ENCODE data around the gene VMP1. TPM values are rescaled to one million over a fixed set of nuclear protein-coding genes. Genes with fewer than 3 reads are reported as not detected.

The VMP1 gene
- total and polyA plus RNA-seq, 2 of the 13 experiments (the other 11 are each of a cell fraction or from before 2014, with no cell fraction given), result 186 to 271 TPM

DNA sequence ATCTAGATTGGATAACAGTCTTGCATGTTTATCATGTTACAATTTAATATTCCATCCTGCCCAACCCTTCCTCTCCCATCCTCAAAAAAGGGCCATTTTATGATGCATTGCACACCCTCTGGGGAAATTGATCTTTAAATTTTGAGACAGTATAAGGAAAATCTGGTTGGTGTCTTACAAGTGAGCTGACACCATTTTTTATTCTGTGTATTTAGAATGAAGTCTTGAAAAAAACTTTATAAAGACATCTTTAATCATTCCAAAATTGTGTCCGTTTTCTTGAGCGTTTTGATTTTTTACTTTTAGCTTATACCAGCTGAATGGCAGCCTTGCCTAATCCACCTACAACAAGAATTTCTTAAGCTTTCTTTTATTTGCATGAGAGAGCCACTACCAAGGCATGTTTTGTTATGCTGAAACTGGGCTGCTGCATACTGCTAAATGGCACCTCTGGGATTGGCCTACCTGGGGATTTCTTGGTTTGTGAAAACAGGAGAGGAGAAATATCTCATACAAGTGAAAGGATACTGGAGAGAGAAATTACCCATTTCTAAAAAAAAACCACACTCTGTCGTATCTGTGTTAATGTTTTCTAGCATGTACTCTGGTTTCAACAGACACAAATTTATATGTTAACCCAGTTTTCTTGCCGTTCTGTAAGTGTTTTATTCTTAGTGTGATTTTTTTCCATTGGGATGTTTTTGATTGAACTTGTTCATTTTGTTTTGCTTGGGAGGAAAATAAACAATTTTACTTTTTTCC, 133.1 kb downstream of the VMP1 start:
- peak overlapping the region; percentile 79 to 94 (median 80) for H3K4me3 ChIP-seq (replicated peaks in 1 of 3; ENCODE audit: insufficient read depth in 1 of 3, low read depth in 2 of 3, low read length in 3 of 3)
- ChIA-PET POLR2A (interaction anchor here (0.9 to 20.0 kb wide), 8 partner anchors 11 to 133 kb away, joined by 3 to 501 read pairs (median 6); partner anchors contain the start of genes PTRH2 and VMP1), CTCF (ENCODE audit: low intra/inter-chr PET ratio, low total read pairs) (interaction anchor here (4.0 kb wide), 1 partner anchor 87 kb away, joined by 24 read pairs; no protein-coding TSS in a partner anchor)
- H3K36me3 ChIP-seq (replicated peaks in 1 of 2; ENCODE audit: control insufficient read depth in 1 of 2, insufficient read depth in 2 of 2, low read length in 2 of 2), result peaks cover 4 to 23% of the 10 kb centered on the region in 2 experiments; a peak in 3 of 5 replicates
- H3K9me3 ChIP-seq (ENCODE audit: low read length), result no peaks in the 10 kb centered on the region
- in situ Hi-C loops (cut with HindIII; ENCODE audit: extremely low pct_ligation_motif_present, low pct_unique_long_range_greater_than_20kb) (no loop called here), intact Hi-C loops (cut with micrococcal nuclease; ENCODE audit: unreplicated experiment) (no loop called here)
- H3K79me2 ChIP-seq (ENCODE audit: insufficient read depth, low read length), result peaks cover 40% of the 10 kb centered on the region
- DNase-seq (ENCODE audit: low spot score) (no peak), FAIRE-seq (no peak), ATAC-seq (no peak)
- H3K27ac ChIP-seq (ENCODE audit: extremely low read length, insufficient read depth, low read length), result peak overlapping the region; percentile 98
- peak overlapping the region; percentile 80 for H3K4me2 ChIP-seq (ENCODE audit: low read depth, low read length)
- peaks cover 63% of the 10 kb centered on the region for H3K4me1 ChIP-seq (ENCODE audit: insufficient read depth, low read length)
- WGBS (ENCODE audit: low lambda C conversion rate), result 1% methylated on average over 4 of the region's 4 CpGs
- BruUV-seq (replicated peaks), result no TSS peak
- H3K9ac ChIP-seq (ENCODE audit: insufficient read depth, low read depth, low read length), result peak overlapping the region; percentile 100
- H3K27me3 ChIP-seq (ENCODE audit: control insufficient read depth in 1 of 2, insufficient read depth in 2 of 2, low read length in 2 of 2), result peaks cover 0 to 5% of the 10 kb centered on the region in 2 experiments; a peak in 1 of 5 replicates
- peaks cover 34% of the 10 kb centered on the region for H4K20me1 ChIP-seq (ENCODE audit: insufficient read depth, low read length)
- H2AFZ ChIP-seq (ENCODE audit: low read length), result no peak overlapping the region
- TF ChIP-seq CERS6 (CRISPR knock-in tag; IDR thresholded peaks at IDR 0.05) (no peak), ZNF878 (CRISPR knock-in tag; IDR thresholded peaks at IDR 0.05) (0 out of 2 replicates have a peak, but pooled peaks have one; percentile 62), ZNF430 (CRISPR knock-in tag; IDR thresholded peaks at IDR 0.05) (peak; percentile 28), CREB1 (IDR thresholded peaks at IDR 0.05) (no peak), CREB1 (CRISPR knock-in tag; IDR thresholded peaks at IDR 0.05) (peak; percentile 27; the same call in 1 of the 2 replicates), SRSF4 (IDR thresholded peaks at IDR 0.05; ENCODE audit: low read depth, low read length, poor library complexity, severe bottlenecking) (no peak), ZNF317 (CRISPR knock-in tag; IDR thresholded peaks at IDR 0.05) (no peak), HBP1 (CRISPR knock-in tag; IDR thresholded peaks at IDR 0.05; ENCODE audit: low read depth) (no peak), ZNF670 (CRISPR knock-in tag; IDR thresholded peaks at IDR 0.05; ENCODE audit: borderline replicate concordance) (0 out of 2 replicates have a peak, but pooled peaks have one; percentile 51), ZNF768 (CRISPR knock-in tag; IDR thresholded peaks at IDR 0.05) (no peak), PRMT3 (CRISPR knock-in tag; IDR thresholded peaks at IDR 0.05; ENCODE audit: borderline replicate concordance, low read depth) (no peak; the same call in 1 of the 2 replicates), PHF5A (CRISPR knock-in tag; IDR thresholded peaks at IDR 0.05; ENCODE audit: low read depth, unreplicated experiment) (peak; percentile 23), CBFB (CRISPR knock-in tag; IDR thresholded peaks at IDR 0.05) (no peak)
- TF ChIP-seq, protein P1, sequence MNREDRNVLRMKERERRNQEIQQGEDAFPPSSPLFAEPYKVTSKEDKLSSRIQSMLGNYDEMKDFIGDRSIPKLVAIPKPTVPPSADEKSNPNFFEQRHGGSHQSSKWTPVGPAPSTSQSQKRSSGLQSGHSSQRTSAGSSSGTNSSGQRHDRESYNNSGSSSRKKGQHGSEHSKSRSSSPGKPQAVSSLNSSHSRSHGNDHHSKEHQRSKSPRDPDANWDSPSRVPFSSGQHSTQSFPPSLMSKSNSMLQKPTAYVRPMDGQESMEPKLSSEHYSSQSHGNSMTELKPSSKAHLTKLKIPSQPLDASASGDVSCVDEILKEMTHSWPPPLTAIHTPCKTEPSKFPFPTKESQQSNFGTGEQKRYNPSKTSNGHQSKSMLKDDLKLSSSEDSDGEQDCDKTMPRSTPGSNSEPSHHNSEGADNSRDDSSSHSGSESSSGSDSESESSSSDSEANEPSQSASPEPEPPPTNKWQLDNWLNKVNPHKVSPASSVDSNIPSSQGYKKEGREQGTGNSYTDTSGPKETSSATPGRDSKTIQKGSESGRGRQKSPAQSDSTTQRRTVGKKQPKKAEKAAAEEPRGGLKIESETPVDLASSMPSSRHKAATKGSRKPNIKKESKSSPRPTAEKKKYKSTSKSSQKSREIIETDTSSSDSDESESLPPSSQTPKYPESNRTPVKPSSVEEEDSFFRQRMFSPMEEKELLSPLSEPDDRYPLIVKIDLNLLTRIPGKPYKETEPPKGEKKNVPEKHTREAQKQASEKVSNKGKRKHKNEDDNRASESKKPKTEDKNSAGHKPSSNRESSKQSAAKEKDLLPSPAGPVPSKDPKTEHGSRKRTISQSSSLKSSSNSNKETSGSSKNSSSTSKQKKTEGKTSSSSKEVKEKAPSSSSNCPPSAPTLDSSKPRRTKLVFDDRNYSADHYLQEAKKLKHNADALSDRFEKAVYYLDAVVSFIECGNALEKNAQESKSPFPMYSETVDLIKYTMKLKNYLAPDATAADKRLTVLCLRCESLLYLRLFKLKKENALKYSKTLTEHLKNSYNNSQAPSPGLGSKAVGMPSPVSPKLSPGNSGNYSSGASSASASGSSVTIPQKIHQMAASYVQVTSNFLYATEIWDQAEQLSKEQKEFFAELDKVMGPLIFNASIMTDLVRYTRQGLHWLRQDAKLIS (CRISPR knock-in tag; IDR thresholded peaks at IDR 0.05), result peak; percentile 21
- TF ChIP-seq, protein P2, sequence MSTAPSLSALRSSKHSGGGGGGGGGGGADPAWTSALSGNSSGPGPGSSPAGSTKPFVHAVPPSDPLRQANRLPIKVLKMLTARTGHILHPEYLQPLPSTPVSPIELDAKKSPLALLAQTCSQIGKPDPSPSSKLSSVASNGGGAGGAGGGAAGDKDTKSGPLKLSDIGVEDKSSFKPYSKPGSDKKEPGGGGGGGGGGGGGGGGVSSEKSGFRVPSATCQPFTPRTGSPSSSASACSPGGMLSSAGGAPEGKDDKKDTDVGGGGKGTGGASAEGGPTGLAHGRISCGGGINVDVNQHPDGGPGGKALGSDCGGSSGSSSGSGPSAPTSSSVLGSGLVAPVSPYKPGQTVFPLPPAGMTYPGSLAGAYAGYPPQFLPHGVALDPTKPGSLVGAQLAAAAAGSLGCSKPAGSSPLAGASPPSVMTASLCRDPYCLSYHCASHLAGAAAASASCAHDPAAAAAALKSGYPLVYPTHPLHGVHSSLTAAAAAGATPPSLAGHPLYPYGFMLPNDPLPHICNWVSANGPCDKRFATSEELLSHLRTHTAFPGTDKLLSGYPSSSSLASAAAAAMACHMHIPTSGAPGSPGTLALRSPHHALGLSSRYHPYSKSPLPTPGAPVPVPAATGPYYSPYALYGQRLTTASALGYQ (CRISPR knock-in tag; IDR thresholded peaks at IDR 0.05), result no peak
